Right atrium auricular region (tissue), 2 donors: ENCODE data around the gene LRRC7. TPM values are rescaled to one million over a fixed set of nuclear protein-coding genes. Genes with fewer than 3 reads are reported as not detected.
"Not testable (repeated sequence)": the region's sequence is repeated elsewhere in the genome, so short reads cannot be mapped to it uniquely, and the experiment has no call there.

Experiments
- DNase-seq: peaks from one replicate; pipeline ENCODE4 v3.0.0-alpha.2; 2019; ENCODE audit warnings: low spot score
- H3K27ac ChIP-seq, 2 donors: fragments of 200-600 bp; sonication (generic); 1 replicate in 1 of 2; 2 replicates in 1 of 2; pipeline ENCODE4 v1.5.1; 2016 to 2019
- H3K27me3 ChIP-seq, 2 donors: fragments of 200-600 bp; sonication (generic); one replicate each; pipeline versions ENCODE4 v1.5.1 to v1.6.0; 2017 to 2019
- H3K36me3 ChIP-seq: fragments of 200-600 bp; sonication (generic); one replicate; pipeline ENCODE4 v1.5.1; 2016
- H3K4me1 ChIP-seq, 2 donors: fragments of 200-600 bp; sonication (generic); one replicate each; pipeline versions ENCODE4 v1.5.1 to v1.6.0; 2017 to 2019
- H3K4me3 ChIP-seq, 2 donors: fragments of 200-600 bp; sonication (generic); 1 replicate in 1 of 2; 2 replicates in 1 of 2; pipeline ENCODE4 v1.5.1; 2017 to 2019; ENCODE audit warnings: mild to moderate bottlenecking in 1 of 2, moderate library complexity in 1 of 2
- H3K9me3 ChIP-seq, 2 donors: fragments of 200-600 bp; sonication (generic); one replicate each; pipeline ENCODE4 v1.5.1; 2019
- CTCF ChIP-seq, 2 donors: fragments of 200-600 bp; sonication (generic); IDR thresholded peaks; one replicate each; pipeline ENCODE4 v1.5.1; 2019; ENCODE audit warnings: antibody characterized with exemption in 2 of 2
- total RNA-seq, 2 donors: library from RNA; depleted of rRNA; stranded (reverse); fragments of >200 nt; gene quantifications; one replicate each; pipeline ENCODE4 v1.1.0, GENCODE V29; 2016

LRRC7 gene
- total RNA-seq, 2 donors from 2014 or later: 0.75 to 14.3 TPM

GRCh38 chr1:69947837-69948236 is 380.1 kb downstream of the LRRC7 start:
- Histone ChIP-seq H3K4me1 (no peaks in the 10 kb centered on the region), H3K4me3 (no peak overlapping the region), H3K36me3 (no peaks in the 10 kb centered on the region), H3K27me3 (no peaks in the 10 kb centered on the region), H3K27ac (no peak overlapping the region), H3K9me3 (peaks cover 0 to 5% of the 10 kb centered on the region in 2 donors)
- no peak for TF ChIP-seq CTCF (IDR thresholded peaks at IDR 0.05)
- no peak for DNase-seq

- no peaks in the 10 kb centered on the region for H3K36me3 ChIP-seq
- no peak for DNase-seq
- no peaks in the 10 kb centered on the region for H3K27me3 ChIP-seq
- no peaks in the 10 kb centered on the region for H3K4me1 ChIP-seq
- no peak for TF ChIP-seq CTCF (IDR thresholded peaks at IDR 0.05)
- H3K4me3 ChIP-seq: no peak overlapping the region
- H3K27ac ChIP-seq: no peak overlapping the region
- no peaks in the 10 kb centered on the region for H3K9me3 ChIP-seq
Measured at GRCh38 chr1:69952676-69953075, 385.0 kb downstream of the LRRC7 start.

GRCh38 chr1:69962452-69962851 is 394.7 kb downstream of the LRRC7 start:
- not testable (repeated sequence) for H3K4me3 ChIP-seq, H3K27me3 ChIP-seq, DNase-seq, H3K9me3 ChIP-seq, H3K4me1 ChIP-seq, H3K27ac ChIP-seq, H3K36me3 ChIP-seq

GRCh38 chr1:69967245-69967766 is 399.6 kb downstream of the LRRC7 start:
- Histone ChIP-seq H3K27me3 (no peaks in the 10 kb centered on the region), H3K9me3 (no peaks in the 10 kb centered on the region), H3K36me3 (no peaks in the 10 kb centered on the region), H3K27ac (no peak overlapping the region), H3K4me1 (no peaks in the 10 kb centered on the region), H3K4me3 (no peak overlapping the region)
- TF ChIP-seq CTCF (IDR thresholded peaks at IDR 0.05): no peak
- DNase-seq: no peak

GRCh38 chr1:69976896-69977295 is 409.2 kb downstream of the LRRC7 start:
- H3K9me3 ChIP-seq: no peaks in the 10 kb centered on the region
- DNase-seq: no peak
- no peaks in the 10 kb centered on the region for H3K27me3 ChIP-seq
- H3K4me1 ChIP-seq: no peaks in the 10 kb centered on the region
- no peaks in the 10 kb centered on the region for H3K36me3 ChIP-seq
- no peak overlapping the region for H3K4me3 ChIP-seq
- TF ChIP-seq CTCF (IDR thresholded peaks at IDR 0.05): no peak
- no peak overlapping the region for H3K27ac ChIP-seq

GRCh38 chr1:69982992-69983391 is 415.3 kb downstream of the LRRC7 start:
- no peaks in the 10 kb centered on the region for H3K4me1 ChIP-seq
- H3K4me3 ChIP-seq: no peak overlapping the region
- H3K36me3 ChIP-seq: no peaks in the 10 kb centered on the region
- H3K27ac ChIP-seq: no peak overlapping the region
- TF ChIP-seq CTCF (IDR thresholded peaks at IDR 0.05): no peak
- no peaks in the 10 kb centered on the region for H3K9me3 ChIP-seq
- no peaks in the 10 kb centered on the region for H3K27me3 ChIP-seq
- no peak for DNase-seq
